CMK (cell line): ENCODE results near the gene CD53.
"Not testable (repeated sequence)": the region's sequence is repeated elsewhere in the genome, so short reads cannot be mapped to it uniquely, and the experiment has no call there.

Source experiments
- DNase-seq: peaks from one replicate; pipeline ENCODE4 v3.0.0-alpha.2; 2010; ENCODE audit warnings: low read depth

The CD53 gene

GRCh38 chr1:110916669-110917306 lies 43.8 kb downstream of the CD53 start:
- peak; percentile 36 for DNase-seq

DNA sequence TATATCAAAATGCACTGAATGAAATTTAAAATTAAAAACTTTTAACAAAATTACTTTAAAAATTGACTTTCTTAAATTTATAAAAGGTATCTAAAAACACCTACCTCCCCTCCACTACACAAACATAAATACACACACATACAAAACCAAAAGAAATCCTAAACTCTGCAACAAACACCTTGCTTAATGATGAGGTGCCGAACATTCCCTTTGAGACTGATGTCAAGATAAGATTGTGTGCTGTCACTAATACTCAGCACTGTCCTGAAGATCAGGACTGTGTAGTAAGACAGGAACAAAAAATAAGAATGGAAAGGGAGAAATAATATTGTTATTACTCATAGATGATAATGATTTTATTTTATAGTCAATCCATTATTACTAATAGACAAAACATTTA lies 45.1 kb downstream of the CD53 start:
- DNase-seq, result no peak

GRCh38 chr1:110921953-110922352 lies 49.0 kb downstream of the CD53 start:
- DNase-seq, result no peak

- no peak for DNase-seq
Measured at GRCh38 chr1:110927484-110928075, 54.6 kb downstream of the CD53 start.

DNA sequence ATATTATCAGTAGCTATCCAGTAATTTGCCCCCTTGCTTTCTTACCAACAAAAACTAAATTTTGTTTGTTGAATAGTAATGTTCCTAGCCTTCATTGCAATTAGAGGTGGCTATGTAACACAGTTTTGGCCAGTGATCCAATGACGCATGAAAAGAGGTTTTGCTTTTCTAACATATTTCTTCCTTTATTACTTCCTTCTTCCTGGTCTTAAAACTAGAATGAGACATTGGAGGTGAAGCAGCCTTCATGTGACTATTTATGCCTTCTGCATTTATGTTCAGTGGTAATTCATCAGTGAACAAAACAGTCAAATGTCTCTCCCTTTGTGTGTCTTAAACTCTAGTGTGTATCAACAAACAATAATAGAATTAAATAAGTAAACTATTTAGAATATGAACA lies 55.2 kb downstream of the CD53 start:
- no peak for DNase-seq

DNA sequence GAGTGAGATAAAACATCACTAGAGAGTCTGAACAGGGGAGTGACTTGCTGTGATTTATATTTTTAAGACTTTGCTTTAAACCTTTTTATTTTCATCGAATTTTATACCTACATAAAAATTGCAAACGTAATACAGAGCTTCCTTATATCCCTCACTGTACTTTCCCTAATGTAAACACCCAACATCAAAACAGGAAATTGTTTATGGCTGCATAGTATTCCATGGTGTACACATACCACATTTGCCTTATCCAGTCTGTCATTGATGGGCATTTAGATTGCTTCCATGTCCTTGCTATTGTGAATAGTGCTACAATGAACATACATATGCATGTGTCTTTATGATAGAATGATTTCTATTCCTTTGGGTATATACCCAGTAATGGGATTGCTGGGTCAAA lies 56.0 kb downstream of the CD53 start:
- DNase-seq, result no peak

DNA sequence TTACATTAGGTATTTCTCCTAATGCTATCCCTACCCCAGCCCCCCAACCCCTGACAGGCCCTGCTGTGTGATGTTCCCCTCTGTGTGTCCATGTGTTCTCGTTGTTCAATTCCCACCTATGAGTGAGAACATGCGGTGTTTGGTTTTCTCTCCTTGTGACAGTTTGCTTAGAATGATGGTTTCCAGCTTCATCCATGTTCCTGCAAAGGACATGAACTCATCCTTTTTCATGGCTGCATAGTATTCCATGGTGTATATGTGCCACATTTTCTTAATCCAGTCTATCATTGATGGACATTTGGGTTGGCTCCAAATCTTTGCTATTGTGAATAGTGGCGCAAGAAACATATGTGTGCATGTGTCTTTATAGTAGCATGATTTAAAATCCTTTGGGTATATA lies 58.1 kb downstream of the CD53 start:
- DNase-seq, result not testable (repeated sequence)

- no peak for DNase-seq
Measured at GRCh38 chr1:110936567-110936966, 63.6 kb downstream of the CD53 start.

DNA sequence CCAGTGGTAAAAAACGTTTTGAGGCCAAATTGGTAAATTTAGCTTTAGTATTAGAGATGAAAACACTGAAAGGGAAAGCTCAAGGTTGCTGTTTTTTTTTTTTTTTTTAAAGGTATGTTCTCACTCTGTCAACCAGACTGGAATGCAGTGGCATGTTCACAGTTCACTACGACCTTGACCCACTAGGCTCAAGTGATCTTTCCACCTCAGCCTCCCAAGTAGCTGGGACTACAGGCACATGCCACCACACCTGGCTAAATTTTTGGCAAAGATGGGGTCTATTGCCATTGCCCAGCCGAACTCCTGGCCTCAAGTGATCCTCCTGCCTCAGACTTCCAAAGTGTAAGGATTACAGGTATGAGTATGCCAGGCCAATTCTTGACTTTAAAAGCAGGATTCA lies 71.9 kb downstream of the CD53 start:
- DNase-seq, result no peak

GRCh38 chr1:110945626-110946025 lies 72.7 kb downstream of the CD53 start:
- no peak for DNase-seq

- no peak for DNase-seq
Measured at GRCh38 chr1:110948038-110948810, 75.3 kb downstream of the CD53 start.
